HEK293 (cell line): Measurements from ENCODE around the gene SLC17A9.

ENCODE experiments used
- CTCF ChIA-PET: fragments of 350-600 bp; formaldehyde crosslinking; extraction: SDS; loops from one replicate; lab custom pipeline; 2021; ENCODE audit warnings: antibody characterized with exemption; lab: Yijun Ruan, JAX
- POLR2A ChIA-PET: fragments of 300-600 bp; formaldehyde crosslinking; extraction: SDS; loops from one replicate; lab custom pipeline; 2020; ENCODE audit warnings: antibody characterized with exemption, inconsistent platforms; lab: Yijun Ruan, JAX
- H3K27ac ChIP-seq: fragments of 200-500 bp; sonication (Bioruptor generic); 2 replicates; pipeline ENCODE4 v1.5.1; 2014; ENCODE audit warnings: low read depth, low read length, control low read depth, inconsistent platforms; ENCODE audit errors: extremely low read depth
- H3K36me3 ChIP-seq, 2 experiments: fragments of 200-500 bp in 1 of 2; sonication (Bioruptor generic) in 1 of 2; 1 replicate in 1 of 2; 2 replicates in 1 of 2; pipeline ENCODE4 v1.5.1; 2014 to 2017; ENCODE audit warnings: inconsistent platforms in 2 of 2, low read length in 2 of 2; ENCODE audit not compliant: control insufficient read depth in 2 of 2, insufficient read depth in 1 of 2
- H3K4me1 ChIP-seq: fragments of 200-500 bp; sonication (Bioruptor generic); 2 replicates; pipeline ENCODE4 v1.5.1; 2014; ENCODE audit warnings: mild to moderate bottlenecking, low read length, inconsistent platforms; ENCODE audit not compliant: control insufficient read depth, insufficient read depth
- H3K4me3 ChIP-seq: 2 replicates; pipeline ENCODE4 v1.5.1; 2011; ENCODE audit warnings: low read depth, mild to moderate bottlenecking, control low read depth, low read length, moderate library complexity
- H3K9me3 ChIP-seq: fragments of 200-500 bp; sonication (Bioruptor generic); 2 replicates; pipeline ENCODE4 v1.5.1; 2014; ENCODE audit warnings: low read depth, low read length, inconsistent platforms; ENCODE audit not compliant: control insufficient read depth, insufficient read depth
- KLF10 ChIP-seq: fragments of 450-650 bp; IDR thresholded peaks from 2 replicates; pipeline ENCODE4 v1.5.1; 2018; ENCODE audit warnings: missing biosample characterization, mild to moderate bottlenecking, missing genetic modification characterization
- MEIS1 ChIP-seq: sonication (generic); formaldehyde crosslinking; IDR thresholded peaks from 2 replicates; pipeline ENCODE4 v1.8.1; 2022; ENCODE audit warnings: missing genetic modification reagents, mild to moderate bottlenecking, borderline replicate concordance
- MYNN ChIP-seq: fragments of 450-650 bp; formaldehyde crosslinking; IDR thresholded peaks from 2 replicates; pipeline ENCODE4 v1.5.1; 2016; ENCODE audit warnings: missing biosample characterization, missing genetic modification characterization, borderline replicate concordance
- SCRT2 ChIP-seq: fragments of 450-650 bp; formaldehyde crosslinking; IDR thresholded peaks from 2 replicates; pipeline ENCODE4 v1.5.1; 2016; ENCODE audit warnings: missing biosample characterization, missing genetic modification characterization
- ZIC2 ChIP-seq: fragments of 450-650 bp; formaldehyde crosslinking; IDR thresholded peaks from 2 replicates; pipeline ENCODE4 v1.5.1; 2016; ENCODE audit warnings: missing biosample characterization, missing genetic modification characterization
- ZNF10 ChIP-seq: fragments of 450-650 bp; formaldehyde crosslinking; IDR thresholded peaks from 2 replicates; pipeline ENCODE4 v1.5.1; 2017; ENCODE audit warnings: missing biosample characterization, missing genetic modification characterization
- ZNF114 ChIP-seq: fragments of 450-650 bp; formaldehyde crosslinking; IDR thresholded peaks from 2 replicates; pipeline ENCODE4 v1.5.0; 2017; ENCODE audit warnings: missing biosample characterization, missing genetic modification characterization
- ZNF157 ChIP-seq: fragments of 450-650 bp; formaldehyde crosslinking; IDR thresholded peaks from 2 replicates; pipeline ENCODE4 v1.5.1; 2016; ENCODE audit warnings: missing biosample characterization, missing genetic modification characterization
- ZNF174 ChIP-seq: fragments of 450-650 bp; formaldehyde crosslinking; IDR thresholded peaks from 2 replicates; pipeline ENCODE4 v1.5.0; 2017; ENCODE audit warnings: missing biosample characterization, mild to moderate bottlenecking, missing genetic modification characterization
- ZNF214 ChIP-seq: fragments of 450-650 bp; formaldehyde crosslinking; IDR thresholded peaks from 2 replicates; pipeline ENCODE4 v1.5.1; 2017; ENCODE audit warnings: missing biosample characterization, mild to moderate bottlenecking, missing genetic modification characterization, borderline replicate concordance
- ZNF221 ChIP-seq: fragments of 450-650 bp; formaldehyde crosslinking; IDR thresholded peaks from 2 replicates; pipeline ENCODE4 v1.5.1; 2017; ENCODE audit warnings: missing biosample characterization, missing genetic modification characterization, borderline replicate concordance
- ZNF341 ChIP-seq: fragments of 450-650 bp; formaldehyde crosslinking; IDR thresholded peaks from 2 replicates; pipeline ENCODE4; 2016; ENCODE audit warnings: low read depth, missing biosample characterization, missing genetic modification characterization
- ZNF362 ChIP-seq: fragments of 450-650 bp; formaldehyde crosslinking; IDR thresholded peaks from 2 replicates; pipeline ENCODE4 v1.5.1; 2016; ENCODE audit warnings: missing biosample characterization, missing genetic modification characterization
- ZNF423 ChIP-seq: fragments of 450-650 bp; formaldehyde crosslinking; IDR thresholded peaks from 2 replicates; pipeline ENCODE4 v1.5.1; 2016; ENCODE audit warnings: missing biosample characterization, missing genetic modification characterization
- ZNF513 ChIP-seq: fragments of 450-650 bp; IDR thresholded peaks from 2 replicates; pipeline ENCODE4 v1.5.1; 2018; ENCODE audit warnings: missing biosample characterization, missing genetic modification characterization
- ZNF548 ChIP-seq: fragments of 450-650 bp; formaldehyde crosslinking; IDR thresholded peaks from 2 replicates; pipeline ENCODE4 v1.5.1; 2016; ENCODE audit warnings: missing biosample characterization, missing genetic modification characterization
- ZNF670 ChIP-seq: fragments of 450-650 bp; formaldehyde crosslinking; IDR thresholded peaks from 2 replicates; pipeline ENCODE4 v1.5.1; 2016; ENCODE audit warnings: missing biosample characterization, missing genetic modification characterization, low read depth
- ZNF677 ChIP-seq: fragments of 450-650 bp; IDR thresholded peaks from 2 replicates; pipeline ENCODE4 v1.5.0; 2018; ENCODE audit warnings: missing biosample characterization, mild to moderate bottlenecking, missing genetic modification characterization, moderate library complexity
- ZNF692 ChIP-seq: fragments of 450-650 bp; formaldehyde crosslinking; IDR thresholded peaks from 2 replicates; pipeline ENCODE4 v1.5.1; 2016; ENCODE audit warnings: missing biosample characterization, missing genetic modification characterization
- ZNF785 ChIP-seq: fragments of 450-650 bp; formaldehyde crosslinking; IDR thresholded peaks from 2 replicates; pipeline ENCODE4 v1.5.1; 2016; ENCODE audit warnings: missing biosample characterization, missing genetic modification characterization
- ZNF791 ChIP-seq: fragments of 450-650 bp; formaldehyde crosslinking; IDR thresholded peaks from 2 replicates; pipeline ENCODE4 v1.5.1; 2016; ENCODE audit warnings: missing biosample characterization, missing genetic modification characterization
- TF ChIP-seq, protein P1 (sequence below): fragments of 450-650 bp; formaldehyde crosslinking; IDR thresholded peaks from 2 replicates; pipeline ENCODE4 v1.5.1; 2016; ENCODE audit warnings: missing biosample characterization, missing genetic modification characterization
- TF ChIP-seq, protein P2 (sequence below): fragments of 450-650 bp; formaldehyde crosslinking; IDR thresholded peaks from 2 replicates; pipeline ENCODE4 v1.5.1; 2016; ENCODE audit warnings: missing biosample characterization, missing genetic modification characterization

The SLC17A9 gene

DNA sequence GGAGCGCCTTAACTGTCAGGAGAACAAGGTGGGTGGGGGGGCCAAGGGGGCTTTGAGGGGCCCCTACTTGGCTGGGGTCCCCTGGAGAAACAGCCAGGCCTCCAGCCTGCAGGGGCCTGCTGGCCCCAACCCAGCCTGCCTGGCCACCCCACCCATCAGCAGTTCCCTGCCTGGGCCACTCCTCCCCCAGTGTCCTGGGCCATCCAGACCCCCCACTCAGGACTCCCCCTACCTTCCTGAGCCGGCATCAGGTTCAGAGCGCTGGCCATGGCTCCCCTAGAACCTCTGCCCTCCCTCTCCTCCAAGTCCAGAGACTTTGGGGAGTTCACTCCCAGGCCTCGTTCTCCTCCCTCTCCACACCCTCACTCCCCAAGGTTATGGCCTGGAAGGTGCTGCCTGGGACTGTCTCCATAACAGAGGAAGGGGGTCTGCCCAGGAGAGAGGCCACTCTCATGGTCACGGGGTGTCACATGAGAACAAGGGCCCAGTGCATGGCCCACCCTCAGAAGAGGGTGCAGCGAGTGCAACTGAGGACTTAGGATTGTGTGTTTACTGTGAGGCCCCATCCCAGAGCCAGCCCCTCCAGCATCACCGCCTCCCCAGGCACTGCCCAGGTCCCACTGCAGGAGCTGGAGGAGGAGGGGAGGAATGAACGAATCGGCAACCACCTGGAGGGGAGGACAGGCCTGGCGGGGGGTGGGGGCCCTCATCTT is 6.0 kb downstream of the SLC17A9 start:
- peak; percentile 32; the same call in 1 of the 2 replicates for TF ChIP-seq ZNF341 (tag by site-specific recombination)
- TF ChIP-seq ZNF174 (tag by site-specific recombination), result no peak
- Histone ChIP-seq H3K4me3 (no peak overlapping the region), H3K36me3 (no peaks in the 10 kb centered on the region), H3K4me1 (no peaks in the 10 kb centered on the region), H3K9me3 (no peaks in the 10 kb centered on the region), H3K27ac (no peak overlapping the region)
- ChIA-PET CTCF (interaction anchor here (2.2 kb wide), 1 partner anchor 14 kb away, joined by 5 read pairs; no protein-coding TSS in a partner anchor), POLR2A (no interaction called here)

GRCh38 chr20:62959101-62959971 is 6.8 kb downstream of the SLC17A9 start:
- POLR2A ChIA-PET, result interaction anchor here (1.0 kb wide), 1 partner anchor 11 kb away, joined by 3 read pairs; no protein-coding TSS in a partner anchor
- no peaks in the 10 kb centered on the region for H3K9me3 ChIP-seq
- CTCF ChIA-PET, result interaction anchor here (0.6 to 2.2 kb wide), 3 partner anchors 13 to 59 kb away, joined by 3 to 5 read pairs (median 3); no protein-coding TSS in a partner anchor
- TF ChIP-seq ZIC2 (tag by site-specific recombination) (0 out of 2 replicates have a peak, but pooled peaks have one; percentile 9), ZNF214 (tag by site-specific recombination) (no peak), ZNF362 (tag by site-specific recombination) (no peak), ZNF423 (no peak), MEIS1 (CRISPR knock-in tag) (no peak), ZNF513 (tag by site-specific recombination) (no peak)
- no peak overlapping the region for H3K4me3 ChIP-seq
- no peak overlapping the region for H3K27ac ChIP-seq
- no peaks in the 10 kb centered on the region for H3K36me3 ChIP-seq
- no peaks in the 10 kb centered on the region for H3K4me1 ChIP-seq

DNA sequence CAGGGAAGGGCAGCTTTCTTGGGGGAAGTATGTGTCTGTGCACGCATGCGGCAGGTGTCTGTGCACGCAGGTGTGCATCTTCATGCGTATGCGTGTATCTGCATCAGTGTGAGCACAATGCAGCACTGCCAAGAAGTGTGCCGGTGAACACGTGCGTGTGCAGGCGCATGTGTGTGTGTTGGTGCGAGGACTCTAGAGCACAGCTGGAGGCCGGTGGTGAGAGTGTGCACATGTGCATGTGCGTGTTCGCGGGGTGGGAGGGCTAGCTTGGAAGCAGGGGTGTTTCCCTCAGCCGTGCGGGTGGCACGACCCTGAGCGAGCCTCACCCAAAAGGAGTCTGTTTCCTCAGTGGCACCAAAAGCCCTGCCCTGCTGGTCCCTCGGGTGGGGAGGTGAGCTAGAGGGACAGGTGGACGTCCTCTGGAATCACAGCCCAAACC is 7.5 kb downstream of the SLC17A9 start:
- POLR2A ChIA-PET, result interaction anchor here (1.0 kb wide), 1 partner anchor 12 kb away, joined by 3 read pairs; no protein-coding TSS in a partner anchor
- Histone ChIP-seq H3K4me3 (no peak overlapping the region), H3K9me3 (no peaks in the 10 kb centered on the region), H3K36me3 (no peaks in the 10 kb centered on the region), H3K4me1 (no peaks in the 10 kb centered on the region), H3K27ac (no peak overlapping the region)
- CTCF ChIA-PET, result interaction anchor here (0.6 to 2.2 kb wide), 3 partner anchors 12 to 60 kb away, joined by 3 to 5 read pairs (median 3); no protein-coding TSS in a partner anchor
- TF ChIP-seq MYNN (no peak), ZNF670 (tag by site-specific recombination) (no peak), ZNF157 (no peak), ZNF692 (tag by site-specific recombination) (no peak), SCRT2 (tag by site-specific recombination) (peak; percentile 59; the same call in 1 of the 2 replicates), ZNF10 (tag by site-specific recombination) (no peak), ZNF791 (tag by site-specific recombination) (no peak), ZNF221 (tag by site-specific recombination) (no peak), ZNF785 (tag by site-specific recombination) (no peak), KLF10 (tag by site-specific recombination) (no peak), ZNF548 (tag by site-specific recombination) (no peak), ZNF677 (no peak), ZNF114 (no peak)
- TF ChIP-seq, protein P1, sequence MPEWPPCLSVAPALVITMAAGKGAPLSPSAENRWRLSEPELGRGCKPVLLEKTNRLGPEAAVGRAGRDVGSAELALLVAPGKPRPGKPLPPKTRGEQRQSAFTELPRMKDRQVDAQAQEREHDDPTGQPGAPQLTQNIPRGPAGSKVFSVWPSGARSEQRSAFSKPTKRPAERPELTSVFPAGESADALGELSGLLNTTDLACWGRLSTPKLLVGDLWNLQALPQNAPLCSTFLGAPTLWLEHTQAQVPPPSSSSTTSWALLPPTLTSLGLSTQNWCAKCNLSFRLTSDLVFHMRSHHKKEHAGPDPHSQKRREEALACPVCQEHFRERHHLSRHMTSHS, result no peak
- TF ChIP-seq, protein P2, sequence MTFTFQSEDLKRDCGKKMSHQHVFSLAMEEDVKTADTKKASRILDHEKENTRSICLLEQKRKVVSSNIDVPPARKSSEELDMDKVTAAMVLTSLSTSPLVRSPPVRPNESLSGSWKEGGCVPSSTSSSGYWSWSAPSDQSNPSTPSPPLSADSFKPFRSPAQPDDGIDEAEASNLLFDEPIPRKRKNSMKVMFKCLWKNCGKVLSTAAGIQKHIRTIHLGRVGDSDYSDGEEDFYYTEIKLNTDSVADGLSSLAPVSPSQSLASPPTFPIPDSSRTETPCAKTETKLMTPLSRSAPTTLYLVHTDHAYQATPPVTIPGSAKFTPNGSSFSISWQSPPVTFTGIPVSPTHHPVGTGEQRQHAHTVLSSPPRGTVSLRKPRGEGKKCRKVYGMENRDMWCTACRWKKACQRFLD (tag by site-specific recombination), result no peak
